NCI-H2029 (cell line): Measurements from ENCODE around the gene NUDT17.

Experiments
- DNase-seq: peaks from one replicate; lab custom pipeline; 2025; lab: John Stamatoyannopoulos, UW

The NUDT17 gene

GRCh38 chr1:145891143-145891542 lies 45.7 kb downstream of the NUDT17 start:
- peak; percentile 86 for DNase-seq

DNA sequence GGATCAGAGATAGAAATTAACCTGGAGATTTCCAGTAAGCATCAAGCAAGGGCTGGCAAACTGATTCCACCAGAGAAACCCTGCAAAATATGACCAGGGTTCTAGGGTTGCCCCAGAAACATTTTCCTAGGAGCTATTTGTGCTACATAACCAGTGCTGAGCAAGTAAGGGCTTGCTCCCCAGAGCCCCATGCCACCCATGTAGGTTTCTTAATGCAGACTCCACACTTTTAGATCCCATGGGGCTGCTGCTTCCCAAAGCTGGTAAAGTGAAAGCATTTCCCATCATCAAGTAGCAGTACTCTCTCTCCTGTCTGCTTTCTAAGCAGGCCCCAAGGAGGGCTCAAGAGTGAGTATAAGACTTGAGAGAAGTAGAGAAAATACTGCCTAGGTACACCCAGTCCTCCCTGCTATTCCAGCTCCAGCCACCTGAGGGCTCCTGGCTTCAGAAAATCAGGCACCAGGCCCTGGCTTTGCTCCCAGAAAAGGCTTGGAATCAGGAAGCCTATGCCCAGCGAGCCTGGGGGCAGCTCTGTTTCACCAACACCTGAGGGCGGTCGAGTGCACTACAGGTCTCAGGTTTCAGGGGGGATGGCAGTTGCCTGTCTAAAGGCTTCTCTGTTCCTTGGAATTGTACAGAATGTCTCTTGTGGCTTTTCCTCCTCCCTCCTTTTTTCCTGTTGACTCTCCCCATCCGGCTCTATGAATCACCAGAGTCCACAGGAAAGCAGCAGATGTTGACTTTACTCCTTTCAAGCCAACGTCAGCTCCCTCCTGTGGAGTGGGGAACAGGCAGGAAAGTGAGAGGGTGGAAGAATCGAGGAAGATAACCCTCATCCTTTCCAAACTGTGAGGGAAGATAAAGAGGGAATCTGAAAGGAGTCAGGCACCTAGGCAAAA lies 46.4 kb downstream of the NUDT17 start:
- DNase-seq: peak; percentile 97

- DNase-seq: no peak
Measured at GRCh38 chr1:145892486-145893087, 47.2 kb downstream of the NUDT17 start.

GRCh38 chr1:145893306-145894055 lies 48.1 kb downstream of the NUDT17 start:
- no peak for DNase-seq

GRCh38 chr1:145895471-145895870 lies 50.0 kb downstream of the NUDT17 start:
- no peak for DNase-seq

- DNase-seq: no peak
Measured at GRCh38 chr1:145897969-145898368, 52.5 kb downstream of the NUDT17 start.
